Stimulated activated CD4-positive, alpha-beta T cell treated with anti-CD3 and anti-CD28 coated beads, Interleukin-1b, Interleukin-23, amount 100 ng/mL, for 1 hour (primary cell): ENCODE data around the gene PNMA8C.
"Not testable (repeated sequence)": the region's sequence is repeated elsewhere in the genome, so short reads cannot be mapped to it uniquely, and the experiment has no call there.

Source experiments
- DNase-seq, 2 donors: peaks; one replicate each; pipeline ENCODE4 v3.0.0-alpha.2; 2020; ENCODE audit warnings: low read depth in 2 of 2

Gene PNMA8C

GRCh38 chr19:46447006-46447405, 18.3 kb upstream of the PNMA8C start:
- DNase-seq, result no peak

- DNase-seq, result no peak
These were observed 17.3 kb upstream of the PNMA8C start for GRCh38 chr19:46446021-46446420.

- DNase-seq, result no peak
These were observed 14.2 kb upstream of the PNMA8C start for GRCh38 chr19:46442808-46443450.

GRCh38 chr19:46441866-46442265, 13.1 kb upstream of the PNMA8C start:
- no peak for DNase-seq

- not testable (repeated sequence) for DNase-seq
These were observed 7.0 kb upstream of the PNMA8C start for GRCh38 chr19:46435689-46436088.

GRCh38 chr19:46435009-46435408, 6.3 kb upstream of the PNMA8C start:
- DNase-seq, result no peak

GRCh38 chr19:46433470-46433869, 4.7 kb upstream of the PNMA8C start:
- DNase-seq, result not testable (repeated sequence)

GRCh38 chr19:46431824-46432223, 3.1 kb upstream of the PNMA8C start:
- no peak for DNase-seq

GRCh38 chr19:46429999-46430398, 1.3 kb upstream of the PNMA8C start:
- no peak for DNase-seq

GRCh38 chr19:46427518-46428045, 1.2 kb downstream of the PNMA8C start:
- DNase-seq, result no peak

GRCh38 chr19:46426506-46427162, 2.1 kb downstream of the PNMA8C start:
- no peak for DNase-seq

- no peak for DNase-seq
These were observed 2.7 kb downstream of the PNMA8C start for GRCh38 chr19:46426035-46426505.

GRCh38 chr19:46423188-46423587, 5.5 kb downstream of the PNMA8C start:
- no peak for DNase-seq

GRCh38 chr19:46422344-46422743, 6.4 kb downstream of the PNMA8C start:
- no peak for DNase-seq

GRCh38 chr19:46420056-46420455, 8.7 kb downstream of the PNMA8C start:
- DNase-seq, result no peak

- DNase-seq, result not testable (repeated sequence)
These were observed 12.7 kb downstream of the PNMA8C start for GRCh38 chr19:46415804-46416709.

- not testable (repeated sequence) for DNase-seq
These were observed 13.8 kb downstream of the PNMA8C start for GRCh38 chr19:46414899-46415298.

GRCh38 chr19:46413262-46414031, 15.3 kb downstream of the PNMA8C start, which contains the start of gene CCDC8:
TSS of gene CCDC8 (minus strand) at chr19:46413564. CDS start at chr19:46412810, 754 bp downstream.
- DNase-seq, result no peak

GRCh38 chr19:46412650-46413261, 16.0 kb downstream of the PNMA8C start:
- no peak for DNase-seq

GRCh38 chr19:46411925-46412649, 16.6 kb downstream of the PNMA8C start:
- DNase-seq, result no peak
